PFSK-1 (cell line): ENCODE measurements around the gene FASTKD2.

Source experiments
- POLR2AphosphoS5 ChIP-seq: IDR thresholded peaks from 2 replicates; pipeline ENCODE4 v1.6.1; 2012; ENCODE audit warnings: low read depth, mild to moderate bottlenecking, control low read depth, low read length, moderate library complexity
- TAF1 ChIP-seq: IDR thresholded peaks from 2 replicates; pipeline ENCODE4 v1.6.1; 2012; ENCODE audit warnings: low read length, control low read depth, borderline replicate concordance; ENCODE audit not compliant: insufficient read depth
- TF ChIP-seq, protein P1 (sequence below), 2 experiments: IDR thresholded peaks; 2 replicates each; pipeline versions ENCODE4 v1.6.1 to v1.8.0; 2011 to 2012; ENCODE audit warnings: low read depth in 2 of 2, low read length in 2 of 2, control low read depth in 1 of 2, inconsistent platforms in 1 of 2, mild to moderate bottlenecking in 1 of 2, moderate library complexity in 1 of 2; ENCODE audit not compliant: insufficient read depth in 1 of 2

- TF ChIP-seq POLR2AphosphoS5: no peak
- TF ChIP-seq, protein P1, sequence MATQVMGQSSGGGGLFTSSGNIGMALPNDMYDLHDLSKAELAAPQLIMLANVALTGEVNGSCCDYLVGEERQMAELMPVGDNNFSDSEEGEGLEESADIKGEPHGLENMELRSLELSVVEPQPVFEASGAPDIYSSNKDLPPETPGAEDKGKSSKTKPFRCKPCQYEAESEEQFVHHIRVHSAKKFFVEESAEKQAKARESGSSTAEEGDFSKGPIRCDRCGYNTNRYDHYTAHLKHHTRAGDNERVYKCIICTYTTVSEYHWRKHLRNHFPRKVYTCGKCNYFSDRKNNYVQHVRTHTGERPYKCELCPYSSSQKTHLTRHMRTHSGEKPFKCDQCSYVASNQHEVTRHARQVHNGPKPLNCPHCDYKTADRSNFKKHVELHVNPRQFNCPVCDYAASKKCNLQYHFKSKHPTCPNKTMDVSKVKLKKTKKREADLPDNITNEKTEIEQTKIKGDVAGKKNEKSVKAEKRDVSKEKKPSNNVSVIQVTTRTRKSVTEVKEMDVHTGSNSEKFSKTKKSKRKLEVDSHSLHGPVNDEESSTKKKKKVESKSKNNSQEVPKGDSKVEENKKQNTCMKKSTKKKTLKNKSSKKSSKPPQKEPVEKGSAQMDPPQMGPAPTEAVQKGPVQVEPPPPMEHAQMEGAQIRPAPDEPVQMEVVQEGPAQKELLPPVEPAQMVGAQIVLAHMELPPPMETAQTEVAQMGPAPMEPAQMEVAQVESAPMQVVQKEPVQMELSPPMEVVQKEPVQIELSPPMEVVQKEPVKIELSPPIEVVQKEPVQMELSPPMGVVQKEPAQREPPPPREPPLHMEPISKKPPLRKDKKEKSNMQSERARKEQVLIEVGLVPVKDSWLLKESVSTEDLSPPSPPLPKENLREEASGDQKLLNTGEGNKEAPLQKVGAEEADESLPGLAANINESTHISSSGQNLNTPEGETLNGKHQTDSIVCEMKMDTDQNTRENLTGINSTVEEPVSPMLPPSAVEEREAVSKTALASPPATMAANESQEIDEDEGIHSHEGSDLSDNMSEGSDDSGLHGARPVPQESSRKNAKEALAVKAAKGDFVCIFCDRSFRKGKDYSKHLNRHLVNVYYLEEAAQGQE (IDR thresholded peaks at IDR 0.05; ENCODE audit: insufficient read depth in 1 of 2, low read depth in 2 of 2, low read length in 2 of 2): no peak
- no peak for TF ChIP-seq TAF1
These were observed 25.0 kb downstream of the FASTKD2 start for GRCh38 chr2:206790311-206790935.
